C1 segment of cervical spinal cord (tissue), 14 donors: ENCODE results near the gene ZNF777.
"Not testable (repeated sequence)": the region's sequence is repeated elsewhere in the genome, so short reads cannot be mapped to it uniquely, and the experiment has no call there.

Source experiments
- DNase-seq, 14 donors: peaks; one replicate each; lab custom pipeline; 2025; lab: John Stamatoyannopoulos, UW

Gene ZNF777

GRCh38 chr7:149460493-149461277 is at the start of gene ZNF777:
Gene ZNF777, minus strand, starts transcription at chr7:149461062. Its CDS starts 5,040 bp downstream, at chr7:149456022.
- DNase-seq, result peak in 12 of 14 donors; percentile 27 to 73 (median 49)

GRCh38 chr7:149510248-149510647 is 49.4 kb upstream of the ZNF777 start:
- DNase-seq, result no peak

GRCh38 chr7:149509774-149510173 is 48.9 kb upstream of the ZNF777 start:
- DNase-seq, result no peak

- DNase-seq, result no peak
These were observed 44.7 kb upstream of the ZNF777 start for GRCh38 chr7:149505551-149505950.

GRCh38 chr7:149501651-149502050 is 40.8 kb upstream of the ZNF777 start:
- no peak for DNase-seq

GRCh38 chr7:149500910-149501309 is 40.0 kb upstream of the ZNF777 start:
- DNase-seq, result no peak

GRCh38 chr7:149500201-149500600 is 39.3 kb upstream of the ZNF777 start:
- DNase-seq, result no peak

- no peak for DNase-seq
These were observed 37.9 kb upstream of the ZNF777 start for GRCh38 chr7:149498811-149499210.

- peak in 13 of 14 donors; percentile 14 to 79 (median 50) for DNase-seq
These were observed 36.8 kb upstream of the ZNF777 start, which contains the start of gene ZNF746 for GRCh38 chr7:149497467-149498261. Gene ZNF746, minus strand, starts transcription at chr7:149497809. Its CDS starts 273 bp downstream, at chr7:149497536.

GRCh38 chr7:149496642-149497391 is 36.0 kb upstream of the ZNF777 start:
- DNase-seq, result peak in 7 of 14 donors; percentile 21 to 61 (median 46)

- DNase-seq, result peak in 6 of 14 donors; percentile 17 to 46 (median 22)
These were observed 35.2 kb upstream of the ZNF777 start for GRCh38 chr7:149495785-149496641.

- no peak for DNase-seq
These were observed 34.0 kb upstream of the ZNF777 start for GRCh38 chr7:149494738-149495368.

GRCh38 chr7:149493975-149494374 is 33.1 kb upstream of the ZNF777 start:
- not testable (repeated sequence) for DNase-seq

GRCh38 chr7:149493366-149493765 is 32.5 kb upstream of the ZNF777 start:
- DNase-seq, result no peak

- no peak for DNase-seq
These were observed 29.4 kb upstream of the ZNF777 start for GRCh38 chr7:149490083-149490760.

- DNase-seq, result peak in 1 of 14 donors; percentile 18
These were observed 28.6 kb upstream of the ZNF777 start for GRCh38 chr7:149489391-149490024.

GRCh38 chr7:149479568-149479967 is 18.7 kb upstream of the ZNF777 start:
- DNase-seq, result no peak

- no peak for DNase-seq
These were observed 17.9 kb upstream of the ZNF777 start for GRCh38 chr7:149478754-149479153.
